Posterior vena cava (tissue), 2 donors: ENCODE measurements around the gene DNAJB1. TPM values are rescaled to one million over a fixed set of nuclear protein-coding genes. Genes with fewer than 3 reads are reported as not detected.
A peak's percentile ranks its signal among the peaks of the same experiment; 100 is the strongest.

Source experiments
- DNase-seq: peaks from one replicate; pipeline ENCODE4 v3.0.0-alpha.2; 2020; ENCODE audit warnings: low spot score
- intact Hi-C, 2 donors: fragments of 100-400 bp; cut with DNase I; formaldehyde crosslinking; loops; one replicate each; pipeline versions ENCODE4 v1.14.1 to v1.14.2; 2022 to 2023
- total RNA-seq, 2 donors: library from RNA; stranded (reverse); fragmentation: NEBNext Ultra II Directional; extraction: Animal tissue kit (Norgen Biotek cat#: 25700); gene quantifications; one replicate each; pipeline ENCODE4 v1.2.1, GENCODE V29; 2021
- donor health status: DM: yes; HTN: yes; CAD: no.
- donor health status: DM: yes; HTN: yes; CAD: no.

DNAJB1 gene
- total RNA-seq, 2 donors from 2014 or later, result 56.2 to 63.2 TPM

DNA sequence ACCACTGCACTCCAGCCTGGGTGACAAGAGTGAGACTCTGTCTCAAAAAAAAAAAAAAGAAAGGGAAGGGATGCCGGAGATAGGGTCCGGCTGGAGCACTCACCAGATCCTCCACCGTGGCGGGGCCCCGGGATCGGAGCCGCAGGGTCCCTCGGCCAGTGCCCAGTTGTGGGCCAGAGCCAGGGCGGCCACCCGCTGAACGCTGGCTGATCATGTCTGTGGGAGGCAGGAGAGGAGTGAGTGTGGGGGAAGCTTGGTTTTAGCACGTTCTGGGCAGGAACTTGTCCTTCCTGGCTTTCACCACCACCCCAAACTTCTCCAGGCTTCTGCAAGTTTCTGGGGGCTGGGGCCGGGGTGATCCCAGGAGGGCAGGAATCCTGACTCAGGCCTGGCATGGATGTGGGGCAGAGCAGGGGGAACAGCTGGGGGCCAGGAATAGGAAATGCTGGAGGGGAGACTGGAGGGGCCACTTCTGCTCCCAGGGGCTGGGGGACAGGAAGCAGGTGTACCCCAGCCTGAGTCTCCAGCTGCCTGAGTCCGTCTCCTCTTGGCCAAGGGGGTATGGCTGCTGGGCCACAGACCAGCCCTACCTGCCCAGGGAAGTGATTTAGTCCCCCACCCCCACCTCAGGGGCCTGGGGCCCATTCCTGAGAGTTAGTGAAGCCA lies 38.8 kb downstream of the DNAJB1 start:
- intact Hi-C loops, result loop anchor here in 1 of 2 donors (10.0 kb wide), 1 partner anchor 125 kb away; no protein-coding TSS in a partner anchor
- DNase-seq, result no peak

DNA sequence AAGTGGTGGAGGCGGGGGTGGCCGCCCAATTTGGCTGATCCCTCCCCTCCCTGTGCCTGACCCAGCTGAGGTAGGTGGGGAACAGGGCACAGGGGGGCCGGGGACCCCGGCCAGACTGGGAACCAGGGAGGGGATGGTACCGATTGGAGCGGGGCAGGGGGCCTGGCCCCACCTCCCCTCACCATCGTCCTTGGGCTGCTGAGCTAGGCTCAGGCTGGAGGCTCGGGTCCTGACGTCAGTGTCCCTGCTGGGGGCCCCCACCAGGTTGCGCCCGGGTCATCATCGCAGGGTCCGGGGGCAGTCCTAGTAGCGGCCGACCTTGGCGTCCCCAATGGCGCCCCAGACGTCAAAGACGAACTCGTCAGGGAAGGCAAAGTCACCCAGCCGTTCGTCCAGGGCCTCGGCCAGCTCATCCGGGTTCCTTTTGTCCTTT lies 40.1 kb downstream of the DNAJB1 start:
- DNase-seq, result no peak
- intact Hi-C loops, result loop anchor here in 1 of 2 donors (10.0 kb wide), 1 partner anchor 123 kb away; no protein-coding TSS in a partner anchor

- intact Hi-C loops, result loop anchor here in 1 of 2 donors (10.0 kb wide), 1 partner anchor 123 kb away; no protein-coding TSS in a partner anchor
- no peak for DNase-seq
Measured at GRCh38 chr19:14477418-14478112, 40.6 kb downstream of the DNAJB1 start.

GRCh38 chr19:14476673-14477401 lies 41.4 kb downstream of the DNAJB1 start:
- intact Hi-C loops, result loop anchor here in 1 of 2 donors (10.0 kb wide), 1 partner anchor 122 kb away; no protein-coding TSS in a partner anchor
- DNase-seq, result no peak

DNA sequence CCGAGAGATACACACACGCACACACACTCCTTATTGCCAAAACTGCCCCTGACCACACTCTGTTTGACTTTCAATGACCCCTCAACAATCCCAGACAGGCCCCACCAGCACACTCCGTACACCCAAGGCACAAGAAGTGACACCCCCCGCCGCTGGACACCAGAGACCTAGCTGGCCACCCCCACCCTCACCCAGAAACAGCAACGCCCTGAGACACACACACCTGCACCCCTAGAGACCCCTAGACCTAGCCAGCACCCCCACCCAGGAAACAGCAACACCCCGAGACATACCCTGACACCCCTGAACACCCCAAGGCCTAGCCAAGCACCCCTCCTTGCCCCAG lies 41.9 kb downstream of the DNAJB1 start:
- no peak for DNase-seq
- intact Hi-C loops, result loop anchor here in 1 of 2 donors (10.0 kb wide), 1 partner anchor 121 kb away; no protein-coding TSS in a partner anchor

DNA sequence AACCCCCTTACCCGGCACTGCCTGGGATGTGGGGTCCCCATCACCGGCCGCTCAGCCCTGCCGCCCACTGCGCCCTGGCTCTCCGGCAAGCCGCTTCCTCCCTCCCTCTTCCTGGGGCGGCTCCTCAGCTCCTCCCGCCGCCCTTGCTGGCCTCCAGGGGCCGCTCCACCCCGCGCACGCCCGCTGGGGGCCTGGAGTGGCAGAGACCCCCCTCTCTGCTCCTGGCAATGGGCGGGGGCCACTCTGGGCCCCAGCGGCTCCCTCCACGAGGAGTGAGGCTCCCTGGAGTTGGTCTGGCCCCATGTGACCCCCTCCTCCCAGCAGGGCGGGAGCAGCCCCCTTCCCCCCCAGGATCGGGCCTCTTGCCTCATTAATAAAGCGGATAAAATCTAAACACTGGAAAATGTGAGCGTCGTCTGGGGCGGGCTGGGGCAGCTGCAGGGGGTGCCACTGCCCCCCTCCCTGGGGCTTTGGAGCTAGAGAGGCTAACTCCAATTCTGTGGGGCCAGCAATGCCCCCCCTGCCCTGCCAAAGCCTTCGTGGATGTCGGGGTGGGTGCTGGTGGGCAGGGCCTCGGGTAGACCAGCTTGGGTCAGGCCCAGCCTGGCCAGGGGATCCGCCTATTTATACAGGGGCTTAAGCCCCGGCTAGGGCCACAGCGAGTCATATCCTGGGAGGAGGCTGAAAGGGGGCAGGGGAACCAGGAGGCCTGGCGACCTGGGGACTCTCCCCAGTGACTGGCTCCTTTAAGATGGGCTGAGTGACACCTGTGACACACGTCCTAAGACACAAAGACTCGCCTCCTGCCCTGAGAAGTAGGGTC lies 42.7 kb downstream of the DNAJB1 start, which contains the start of gene PTGER1:
Gene PTGER1, minus strand, starts transcription at position 104 of the 823 bp plus-strand sequence. CDS start 1,034 bp downstream, outside the sequence.
- DNase-seq, result no peak
- intact Hi-C loops, result loop anchor here in 1 of 2 donors (10.0 kb wide), 1 partner anchor 121 kb away; no protein-coding TSS in a partner anchor

- intact Hi-C loops, result loop anchor here (5.0 to 10.0 kb wide), 2 partner anchors 113 to 120 kb away; no protein-coding TSS in a partner anchor
- no peak for DNase-seq
Measured at GRCh38 chr19:14474827-14475226, 43.4 kb downstream of the DNAJB1 start.

DNA sequence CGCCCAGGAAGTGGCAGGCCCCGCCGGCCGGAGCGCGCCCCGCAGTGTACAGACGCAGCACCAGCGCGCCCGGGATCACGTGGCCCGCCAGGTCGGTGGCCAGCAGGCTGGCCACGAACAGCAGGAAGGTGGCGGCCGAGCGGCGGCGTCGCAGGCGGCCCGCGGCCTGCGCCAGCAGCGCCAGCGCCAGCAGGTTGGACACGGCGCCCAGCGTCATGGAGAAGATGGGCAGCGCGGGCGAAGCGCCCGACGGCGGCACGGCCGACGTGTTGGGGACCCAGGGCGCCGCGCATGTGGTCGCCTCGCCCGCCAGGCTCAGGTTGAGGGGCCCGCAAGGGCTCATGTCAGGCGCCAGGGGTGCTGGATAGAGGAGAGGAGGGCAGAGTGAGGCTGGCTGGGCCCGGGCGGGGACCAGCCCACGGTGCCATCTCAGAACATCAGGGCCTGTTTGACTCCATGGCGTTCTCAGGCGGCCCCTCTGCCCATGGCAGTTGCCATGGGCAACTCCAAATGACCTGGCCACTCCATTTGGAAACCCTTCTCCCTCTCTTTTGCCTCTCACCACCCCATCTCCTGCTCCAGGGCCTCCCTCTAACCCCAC lies 44.1 kb downstream of the DNAJB1 start:
- intact Hi-C loops, result loop anchor here (5.0 to 10.0 kb wide), 2 partner anchors 112 to 119 kb away; no protein-coding TSS in a partner anchor
- DNase-seq, result no peak

GRCh38 chr19:14473073-14473977 lies 44.9 kb downstream of the DNAJB1 start:
- DNase-seq, result no peak
- intact Hi-C loops, result loop anchor here (5.0 to 10.0 kb wide), 2 partner anchors 111 to 119 kb away; no protein-coding TSS in a partner anchor

DNA sequence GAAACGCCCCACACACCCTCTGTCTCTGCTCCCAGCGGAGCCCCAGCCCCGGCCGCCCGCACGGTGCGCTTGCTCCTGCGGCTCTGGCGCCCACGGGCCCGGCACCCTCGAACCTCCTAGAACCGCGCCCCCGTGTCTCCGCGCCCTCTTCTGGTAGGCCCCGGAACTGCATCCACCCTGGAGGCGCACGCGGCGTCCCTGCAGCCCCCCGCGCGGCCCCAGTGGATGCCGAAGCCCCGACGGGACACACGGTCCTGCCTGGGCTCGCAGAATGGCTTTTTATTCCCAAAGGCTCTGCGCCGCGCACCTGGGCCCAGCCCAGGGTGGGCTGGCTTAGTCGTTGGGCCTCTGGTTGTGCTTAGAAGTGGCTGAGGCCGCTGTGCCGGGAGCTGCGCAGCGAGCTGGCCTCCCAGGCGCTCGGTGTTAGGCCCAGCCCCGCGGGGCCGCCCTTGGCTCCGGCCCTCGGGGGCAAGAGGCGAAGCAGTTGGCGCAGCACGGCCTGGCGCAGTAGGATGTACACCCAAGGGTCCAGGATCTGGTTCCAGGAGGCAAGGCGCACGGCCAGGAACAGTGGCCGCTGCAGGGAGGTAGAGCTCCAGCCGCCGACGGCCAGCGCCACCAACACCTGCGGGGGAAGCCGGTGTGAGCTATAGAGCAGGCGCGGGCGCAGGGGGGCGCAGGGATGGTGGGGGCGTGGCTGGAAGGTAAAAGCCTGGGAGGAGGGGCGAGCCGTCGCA lies 45.8 kb downstream of the DNAJB1 start:
- intact Hi-C loops, result loop anchor here (5.0 to 10.0 kb wide), 2 partner anchors 110 to 118 kb away; no protein-coding TSS in a partner anchor
- DNase-seq, result peak; percentile 93

- intact Hi-C loops, result loop anchor here (5.0 to 10.0 kb wide), 2 partner anchors 109 to 117 kb away; no protein-coding TSS in a partner anchor
- no peak for DNase-seq
Measured at GRCh38 chr19:14471436-14472187, 46.6 kb downstream of the DNAJB1 start.

DNA sequence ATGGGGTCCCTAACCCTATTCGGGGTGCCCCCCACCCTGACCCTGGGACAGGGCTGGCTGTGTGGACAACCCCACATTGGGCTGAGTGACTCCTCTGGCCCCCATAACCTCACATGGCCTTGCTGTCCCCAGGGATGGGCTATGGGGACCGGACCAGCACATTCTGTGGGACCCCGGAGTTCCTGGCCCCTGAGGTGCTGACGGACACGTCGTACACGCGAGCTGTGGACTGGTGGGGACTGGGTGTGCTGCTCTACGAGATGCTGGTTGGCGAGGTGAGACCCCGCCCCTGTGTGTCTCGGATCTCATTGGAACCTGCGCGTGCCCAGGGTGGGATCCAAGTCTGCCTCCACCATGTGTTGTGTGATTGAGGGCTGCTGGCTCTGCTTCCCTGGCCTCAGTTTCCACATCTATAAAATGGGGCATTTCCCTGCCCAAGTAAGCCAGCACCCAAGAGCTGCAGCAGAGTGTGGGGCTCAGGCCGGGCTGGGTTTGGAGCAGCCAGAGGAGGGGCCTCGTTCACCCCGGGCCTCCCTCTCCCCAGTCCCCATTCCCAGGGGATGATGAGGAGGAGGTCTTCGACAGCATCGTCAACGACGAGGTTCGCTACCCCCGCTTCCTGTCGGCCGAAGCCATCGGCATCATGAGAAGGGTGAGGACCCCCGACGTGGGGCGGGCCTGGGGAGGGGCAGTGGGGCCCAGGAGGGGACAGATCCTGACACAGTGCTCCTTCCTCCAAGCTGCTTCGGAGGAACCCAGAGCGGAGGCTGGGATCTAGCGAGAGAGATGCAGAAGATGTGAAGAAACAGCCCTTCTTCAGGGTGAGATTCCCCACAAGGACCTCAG lies 47.9 kb downstream of the DNAJB1 start:
- DNase-seq, result no peak
- intact Hi-C loops, result loop anchor here (5.0 to 10.0 kb wide), 2 partner anchors 108 to 115 kb away; no protein-coding TSS in a partner anchor

DNA sequence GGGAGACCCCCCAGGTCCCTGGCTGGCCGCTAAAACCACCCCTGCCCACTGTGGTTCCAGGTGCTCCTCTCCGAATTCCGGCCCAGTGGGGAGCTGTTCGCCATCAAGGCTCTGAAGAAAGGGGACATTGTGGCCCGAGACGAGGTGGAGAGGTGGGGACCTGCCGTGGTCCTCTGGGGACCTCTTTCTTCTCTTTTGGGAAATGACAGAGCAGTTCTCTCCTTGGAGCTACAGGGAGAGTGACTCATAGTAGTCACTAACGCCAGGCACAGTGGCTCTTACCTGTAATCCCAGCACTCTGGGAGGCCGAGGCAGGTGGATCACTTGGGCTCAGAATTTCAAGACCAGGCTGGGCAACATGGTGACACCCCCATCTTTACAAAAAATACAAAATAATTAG lies 50.4 kb downstream of the DNAJB1 start:
- DNase-seq, result no peak
- intact Hi-C loops, result no loop called here

DNA sequence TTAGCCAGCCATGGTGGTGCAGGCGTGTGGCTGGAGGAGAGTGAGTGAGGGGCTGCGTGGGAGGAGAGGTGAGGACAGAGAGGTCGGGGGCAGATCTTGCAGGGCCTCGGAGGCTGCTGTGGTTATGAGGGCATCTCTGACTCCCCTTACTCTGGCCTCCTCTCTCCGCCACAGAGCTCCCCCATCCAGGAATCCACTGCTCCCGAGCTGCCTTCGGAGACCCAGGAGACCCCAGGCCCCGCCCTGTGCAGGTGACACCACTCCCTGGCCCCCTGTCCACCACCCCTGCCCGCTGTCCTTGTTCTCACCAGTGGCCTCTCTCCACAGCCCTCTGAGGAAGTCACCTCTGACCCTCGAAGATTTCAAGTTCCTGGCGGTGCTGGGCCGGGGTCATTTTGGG lies 50.8 kb downstream of the DNAJB1 start:
- DNase-seq, result no peak
- intact Hi-C loops, result no loop called here
